Lower leg skin (tissue), 3 donors: ENCODE results near the gene ARHGAP28.

Experiments
- CTCF ChIP-seq, 3 donors: fragments of 450-650 bp; IDR thresholded peaks; one replicate each; pipeline ENCODE4 v1.5.1; 2016; ENCODE audit warnings: antibody characterized with exemption in 3 of 3, mild to moderate bottlenecking in 3 of 3, moderate library complexity in 2 of 3
- POLR2A ChIP-seq, 2 donors: fragments of 450-650 bp; IDR thresholded peaks; one replicate each; pipeline ENCODE4 v1.6.1; 2016 to 2017; ENCODE audit warnings: antibody characterized with exemption in 2 of 2, mild to moderate bottlenecking in 1 of 2, moderate library complexity in 1 of 2

GRCh38 chr18:6875749-6876148, 146.2 kb downstream of the ARHGAP28 start:
- no peak for TF ChIP-seq CTCF (IDR thresholded peaks at IDR 0.05)
- no peak for TF ChIP-seq POLR2A (IDR thresholded peaks at IDR 0.05)
